Measurements from ENCODE around the gene STK16.
"Not testable (repeated sequence)": the region's sequence is repeated elsewhere in the genome, so short reads cannot be mapped to it uniquely, and the experiment has no call there.

Gene STK16

DNA sequence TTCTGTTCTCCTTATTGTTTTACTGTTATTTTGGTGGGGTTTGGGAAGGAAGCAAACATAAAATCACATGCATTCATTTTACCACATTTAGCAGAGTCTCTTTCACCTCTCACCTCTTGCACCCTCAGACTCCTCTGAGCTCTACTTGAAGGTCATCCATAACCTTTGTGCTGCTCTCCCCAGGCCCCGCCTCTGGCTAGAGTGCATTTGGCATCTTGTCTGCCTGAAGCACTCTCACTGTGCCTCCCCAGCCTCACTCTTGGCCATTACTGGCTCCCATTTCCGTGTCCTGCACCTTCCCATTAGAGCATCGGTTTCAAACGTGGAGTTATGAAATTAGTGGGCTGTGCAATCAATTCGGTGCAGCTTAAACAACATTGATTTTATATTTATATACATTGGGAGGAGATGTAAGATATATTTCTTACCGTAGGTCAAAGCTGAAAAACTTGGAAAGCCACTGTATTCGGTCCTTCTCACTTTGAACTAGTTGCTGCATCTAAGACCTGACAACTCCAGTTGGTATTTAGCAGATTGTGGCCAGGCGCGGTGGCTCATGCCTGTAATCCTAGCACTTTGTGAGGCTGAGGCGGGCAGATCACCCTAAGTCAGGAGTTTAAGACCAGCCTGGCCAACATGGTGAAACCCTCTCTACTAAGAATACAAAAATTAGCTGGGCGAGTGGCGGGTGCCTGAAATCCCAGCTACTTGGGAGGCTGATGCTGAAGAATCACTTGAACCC is 45.6 kb upstream of the STK16 start:
- Histone ChIP-seq H3F3A (ENCODE audit: low read depth) (peaks cover 3% of the 10 kb centered on the region; the same call in 1 of the 2 replicates), H3K9ac (ENCODE audit: low read depth, low read length, poor library complexity, severe bottlenecking) (peak overlapping the region; percentile 59), H3K4me3 (ENCODE audit: low read length, poor library complexity, severe bottlenecking) (peak overlapping the region; percentile 71), H2AFZ (ENCODE audit: low read length) (no peak overlapping the region), H3K9me3 (ENCODE audit: insufficient read depth, low read depth, low read length) (peaks cover 7% of the 10 kb centered on the region; the same call in 1 of the 2 replicates), H3K9me2 (replicated peaks; ENCODE audit: low read depth, low read length) (no peaks in the 10 kb centered on the region), H3K79me2 (ENCODE audit: insufficient read depth, low read length) (no peaks in the 10 kb centered on the region), H3K36me3 (ENCODE audit: insufficient read depth, low read length) (no peaks in the 10 kb centered on the region), H3K4me2 (ENCODE audit: low read depth, low read length, poor library complexity, severe bottlenecking) (peak overlapping the region; percentile 65), H3K27me3 (ENCODE audit: insufficient read depth, low read length, poor library complexity, severe bottlenecking) (no peaks in the 10 kb centered on the region), H3K4me1 (ENCODE audit: insufficient read depth, low read length, poor library complexity, severe bottlenecking) (peaks cover 11% of the 10 kb centered on the region), H4K20me1 (ENCODE audit: insufficient read depth, low read length, poor library complexity, severe bottlenecking) (no peaks in the 10 kb centered on the region)
- TF ChIP-seq, protein P1, sequence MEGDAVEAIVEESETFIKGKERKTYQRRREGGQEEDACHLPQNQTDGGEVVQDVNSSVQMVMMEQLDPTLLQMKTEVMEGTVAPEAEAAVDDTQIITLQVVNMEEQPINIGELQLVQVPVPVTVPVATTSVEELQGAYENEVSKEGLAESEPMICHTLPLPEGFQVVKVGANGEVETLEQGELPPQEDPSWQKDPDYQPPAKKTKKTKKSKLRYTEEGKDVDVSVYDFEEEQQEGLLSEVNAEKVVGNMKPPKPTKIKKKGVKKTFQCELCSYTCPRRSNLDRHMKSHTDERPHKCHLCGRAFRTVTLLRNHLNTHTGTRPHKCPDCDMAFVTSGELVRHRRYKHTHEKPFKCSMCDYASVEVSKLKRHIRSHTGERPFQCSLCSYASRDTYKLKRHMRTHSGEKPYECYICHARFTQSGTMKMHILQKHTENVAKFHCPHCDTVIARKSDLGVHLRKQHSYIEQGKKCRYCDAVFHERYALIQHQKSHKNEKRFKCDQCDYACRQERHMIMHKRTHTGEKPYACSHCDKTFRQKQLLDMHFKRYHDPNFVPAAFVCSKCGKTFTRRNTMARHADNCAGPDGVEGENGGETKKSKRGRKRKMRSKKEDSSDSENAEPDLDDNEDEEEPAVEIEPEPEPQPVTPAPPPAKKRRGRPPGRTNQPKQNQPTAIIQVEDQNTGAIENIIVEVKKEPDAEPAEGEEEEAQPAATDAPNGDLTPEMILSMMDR (conservative IDR thresholded peaks at IDR 0.05; ENCODE audit: low read length) = no peak
- TF ChIP-seq EZH2phosphoT487 (IDR thresholded peaks at IDR 0.05; ENCODE audit: borderline replicate concordance) = no peak

DNA sequence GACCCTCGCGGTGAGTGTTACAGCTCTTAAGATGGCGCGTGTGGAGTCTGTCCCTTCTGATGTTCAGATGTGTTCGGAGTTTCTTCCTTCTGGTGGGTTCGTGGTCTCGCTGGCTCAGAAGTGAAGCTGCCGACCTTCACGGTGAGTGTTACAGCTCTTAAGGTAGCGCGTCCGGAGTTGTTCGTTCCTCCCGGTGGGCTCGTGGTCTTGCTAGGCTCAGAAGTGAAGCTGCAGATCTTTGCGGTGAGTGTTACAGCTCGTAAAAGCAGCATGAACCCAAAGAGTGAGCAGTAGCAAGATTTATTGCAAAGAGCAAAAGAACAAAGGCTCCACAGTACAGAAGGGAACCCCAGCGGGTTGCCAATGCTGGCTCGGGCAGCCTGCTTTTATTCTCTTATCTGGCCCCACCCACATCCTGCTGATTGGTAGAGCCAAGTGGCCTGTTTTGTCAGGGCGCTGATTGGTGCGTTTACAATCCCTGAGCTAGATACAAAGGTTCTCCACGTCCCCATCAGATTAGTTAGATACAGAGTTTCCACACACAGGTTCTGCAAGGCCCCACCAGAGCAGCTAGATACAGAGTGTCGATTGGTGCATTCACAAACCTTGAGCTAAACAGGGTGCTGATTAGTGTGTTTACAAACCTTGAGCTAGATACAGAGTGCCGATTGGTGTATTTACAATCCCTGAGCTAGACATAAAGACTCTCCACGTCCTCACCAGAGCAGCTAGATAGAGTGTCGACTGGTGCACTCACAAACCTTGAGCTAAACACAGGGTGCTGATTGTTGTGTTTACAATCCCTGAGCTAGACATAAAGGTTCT is 44.6 kb upstream of the STK16 start:
- Histone ChIP-seq H3K4me2 (ENCODE audit: low read depth, low read length, poor library complexity, severe bottlenecking) (peak overlapping the region; percentile 65), H3K9ac (ENCODE audit: low read depth, low read length, poor library complexity, severe bottlenecking) (peak overlapping the region; percentile 59), H2AFZ (ENCODE audit: low read length) (0 out of 2 replicates have a peak overlapping the region, but pooled peaks have one; percentile 50), H3K4me1 (ENCODE audit: insufficient read depth, low read length, poor library complexity, severe bottlenecking) (peaks cover 12% of the 10 kb centered on the region), H3K4me3 (ENCODE audit: low read length, poor library complexity, severe bottlenecking) (peak overlapping the region; percentile 71)
- not testable (repeated sequence) for H4K20me1 ChIP-seq (ENCODE audit: insufficient read depth, low read length, poor library complexity, severe bottlenecking); H3K9me2 ChIP-seq (replicated peaks; ENCODE audit: low read depth, low read length); H3K27me3 ChIP-seq (ENCODE audit: insufficient read depth, low read length, poor library complexity, severe bottlenecking); H3K9me3 ChIP-seq (ENCODE audit: insufficient read depth, low read depth, low read length); H3K79me2 ChIP-seq (ENCODE audit: insufficient read depth, low read length); H3K36me3 ChIP-seq (ENCODE audit: insufficient read depth, low read length); H3F3A ChIP-seq (ENCODE audit: low read depth)

- not testable (repeated sequence) for H3K9me3 ChIP-seq (ENCODE audit: insufficient read depth, low read depth, low read length); H3K9me2 ChIP-seq (replicated peaks; ENCODE audit: low read depth, low read length)
- H3K4me1 ChIP-seq (ENCODE audit: insufficient read depth, low read length, poor library complexity, severe bottlenecking) = peaks cover 16% of the 10 kb centered on the region
These were observed 43.9 kb upstream of the STK16 start for GRCh38 chr2:219201331-219201730.

DNA sequence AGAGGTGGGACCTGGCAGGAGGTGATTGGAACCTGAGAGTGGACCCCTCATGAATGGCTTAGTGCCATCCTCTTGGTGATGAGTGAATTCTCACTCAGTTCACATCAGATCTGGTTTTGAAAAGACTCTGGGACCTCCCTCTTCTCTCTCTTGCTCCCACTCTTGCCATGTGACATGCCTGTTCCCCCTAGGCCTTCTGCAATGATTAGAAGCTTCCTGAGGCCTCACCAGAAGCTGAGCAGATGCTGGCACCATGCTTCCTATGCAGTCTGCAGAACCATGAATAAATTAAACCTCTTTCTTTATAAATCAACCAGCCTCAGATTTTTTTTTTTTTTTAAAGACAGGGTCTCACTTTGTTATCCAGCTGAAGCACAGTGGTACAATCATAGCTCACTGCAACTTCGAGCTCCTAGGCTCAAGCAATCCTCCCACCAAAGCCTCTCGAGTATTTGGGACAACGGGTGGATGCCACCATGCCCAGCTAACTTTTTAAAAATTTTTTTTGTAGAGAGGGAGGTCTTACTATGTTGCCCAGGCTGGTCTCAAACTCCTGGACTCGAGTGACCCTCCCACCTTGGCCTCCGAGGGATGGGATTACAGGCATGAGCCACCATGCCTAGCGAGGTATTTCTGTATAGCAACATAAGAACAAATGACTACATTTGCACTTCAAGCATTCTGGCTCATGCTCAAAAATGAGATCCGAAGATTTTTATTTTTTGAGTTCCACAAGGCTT is 40.7 kb upstream of the STK16 start:
- no peaks in the 10 kb centered on the region for H3K36me3 ChIP-seq (ENCODE audit: insufficient read depth, low read length)
- peaks cover 22% of the 10 kb centered on the region for H3K4me1 ChIP-seq (ENCODE audit: insufficient read depth, low read length, poor library complexity, severe bottlenecking)
- H3K9ac ChIP-seq (ENCODE audit: low read depth, low read length, poor library complexity, severe bottlenecking) = no peak overlapping the region
- no peaks in the 10 kb centered on the region for H3K9me2 ChIP-seq (replicated peaks; ENCODE audit: low read depth, low read length)
- H4K20me1 ChIP-seq (ENCODE audit: insufficient read depth, low read length, poor library complexity, severe bottlenecking) = peaks cover 4% of the 10 kb centered on the region
- H2AFZ ChIP-seq (ENCODE audit: low read length) = no peak overlapping the region
- no peaks in the 10 kb centered on the region for H3K27me3 ChIP-seq (ENCODE audit: insufficient read depth, low read length, poor library complexity, severe bottlenecking)
- H3K4me3 ChIP-seq (ENCODE audit: low read length, poor library complexity, severe bottlenecking) = no peak overlapping the region
- H3F3A ChIP-seq (ENCODE audit: low read depth) = peaks cover 8% of the 10 kb centered on the region; the same call in 1 of the 2 replicates
- no peak overlapping the region for H3K4me2 ChIP-seq (ENCODE audit: low read depth, low read length, poor library complexity, severe bottlenecking)
- H3K9me3 ChIP-seq (ENCODE audit: insufficient read depth, low read depth, low read length) = peaks cover 8% of the 10 kb centered on the region; the same call in 1 of the 2 replicates
- peaks cover 9% of the 10 kb centered on the region; the same call in 1 of the 2 replicates for H3K79me2 ChIP-seq (ENCODE audit: insufficient read depth, low read length)
- no peak for TF ChIP-seq EZH2phosphoT487 (IDR thresholded peaks at IDR 0.05; ENCODE audit: borderline replicate concordance)
- TF ChIP-seq, protein P1 (conservative IDR thresholded peaks at IDR 0.05; ENCODE audit: low read length) = no peak

More at GRCh38 chr2:219201331-219201730, 43.9 kb upstream of the STK16 start:
- not testable (repeated sequence) for H3F3A ChIP-seq (ENCODE audit: low read depth); H3K27me3 ChIP-seq (ENCODE audit: insufficient read depth, low read length, poor library complexity, severe bottlenecking); H3K36me3 ChIP-seq (ENCODE audit: insufficient read depth, low read length); H3K9ac ChIP-seq (ENCODE audit: low read depth, low read length, poor library complexity, severe bottlenecking); H2AFZ ChIP-seq (ENCODE audit: low read length); H3K4me2 ChIP-seq (ENCODE audit: low read depth, low read length, poor library complexity, severe bottlenecking); H3K4me3 ChIP-seq (ENCODE audit: low read length, poor library complexity, severe bottlenecking); H3K79me2 ChIP-seq (ENCODE audit: insufficient read depth, low read length); H4K20me1 ChIP-seq (ENCODE audit: insufficient read depth, low read length, poor library complexity, severe bottlenecking)

Measured in Loucy (cell line).